Adrenal gland (tissue), 5 donors: Measurements from ENCODE around the gene ITGB3BP.

ENCODE experiments used
- POLR2A ChIP-seq, 2 donors: fragments of 450-650 bp; IDR thresholded peaks; one replicate each; pipeline ENCODE4 v1.6.1; 2017; ENCODE audit warnings: antibody characterized with exemption in 2 of 2, mild to moderate bottlenecking in 2 of 2, moderate library complexity in 1 of 2
- TF ChIP-seq, protein P1 (sequence below), 6 experiments: fragments of 450-650 bp in 4 of 6; fragments of 200-600 bp in 2 of 6; sonication (generic) in 1 of 6; IDR thresholded peaks; 1 replicate in 5 of 6; 2 replicates in 1 of 6; pipeline versions ENCODE4 v1.5.1 to v1.8.0; 2016 to 2021; ENCODE audit warnings: antibody characterized with exemption in 6 of 6, mild to moderate bottlenecking in 2 of 6, moderate library complexity in 1 of 6
- donor health status: DM: no; HTN: no; CAD: no.

DNA sequence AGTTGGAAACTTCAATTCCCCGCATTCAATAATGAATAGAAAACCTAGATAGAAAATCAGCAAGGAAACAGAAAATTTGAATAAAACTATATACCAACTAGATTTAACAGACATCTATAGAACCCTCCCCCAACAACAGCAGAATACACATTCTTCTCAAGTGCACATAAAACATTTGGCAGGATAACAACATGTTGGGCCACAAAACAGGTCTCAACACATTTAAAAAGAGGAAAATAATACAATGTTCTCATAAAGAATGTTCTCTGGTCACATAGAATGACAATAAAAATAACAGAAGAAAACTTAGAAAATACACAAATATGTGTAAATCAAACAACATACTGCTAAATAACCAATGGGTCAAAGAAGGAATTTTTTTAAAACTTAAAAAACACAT lies 24.9 kb downstream of the ITGB3BP start:
- TF ChIP-seq, protein P1, sequence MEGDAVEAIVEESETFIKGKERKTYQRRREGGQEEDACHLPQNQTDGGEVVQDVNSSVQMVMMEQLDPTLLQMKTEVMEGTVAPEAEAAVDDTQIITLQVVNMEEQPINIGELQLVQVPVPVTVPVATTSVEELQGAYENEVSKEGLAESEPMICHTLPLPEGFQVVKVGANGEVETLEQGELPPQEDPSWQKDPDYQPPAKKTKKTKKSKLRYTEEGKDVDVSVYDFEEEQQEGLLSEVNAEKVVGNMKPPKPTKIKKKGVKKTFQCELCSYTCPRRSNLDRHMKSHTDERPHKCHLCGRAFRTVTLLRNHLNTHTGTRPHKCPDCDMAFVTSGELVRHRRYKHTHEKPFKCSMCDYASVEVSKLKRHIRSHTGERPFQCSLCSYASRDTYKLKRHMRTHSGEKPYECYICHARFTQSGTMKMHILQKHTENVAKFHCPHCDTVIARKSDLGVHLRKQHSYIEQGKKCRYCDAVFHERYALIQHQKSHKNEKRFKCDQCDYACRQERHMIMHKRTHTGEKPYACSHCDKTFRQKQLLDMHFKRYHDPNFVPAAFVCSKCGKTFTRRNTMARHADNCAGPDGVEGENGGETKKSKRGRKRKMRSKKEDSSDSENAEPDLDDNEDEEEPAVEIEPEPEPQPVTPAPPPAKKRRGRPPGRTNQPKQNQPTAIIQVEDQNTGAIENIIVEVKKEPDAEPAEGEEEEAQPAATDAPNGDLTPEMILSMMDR (IDR thresholded peaks at IDR 0.05), result no peak
- no peak for TF ChIP-seq POLR2A (IDR thresholded peaks at IDR 0.05)
